Central memory CD4-positive, alpha-beta T cell (primary cell): ENCODE measurements around the gene FAM222B.
"Not testable (repeated sequence)": the region's sequence is repeated elsewhere in the genome, so short reads cannot be mapped to it uniquely, and the experiment has no call there.

Experiments used
- DNase-seq: peaks from one replicate; pipeline ENCODE4 v3.0.0; 2022

The FAM222B gene

DNA sequence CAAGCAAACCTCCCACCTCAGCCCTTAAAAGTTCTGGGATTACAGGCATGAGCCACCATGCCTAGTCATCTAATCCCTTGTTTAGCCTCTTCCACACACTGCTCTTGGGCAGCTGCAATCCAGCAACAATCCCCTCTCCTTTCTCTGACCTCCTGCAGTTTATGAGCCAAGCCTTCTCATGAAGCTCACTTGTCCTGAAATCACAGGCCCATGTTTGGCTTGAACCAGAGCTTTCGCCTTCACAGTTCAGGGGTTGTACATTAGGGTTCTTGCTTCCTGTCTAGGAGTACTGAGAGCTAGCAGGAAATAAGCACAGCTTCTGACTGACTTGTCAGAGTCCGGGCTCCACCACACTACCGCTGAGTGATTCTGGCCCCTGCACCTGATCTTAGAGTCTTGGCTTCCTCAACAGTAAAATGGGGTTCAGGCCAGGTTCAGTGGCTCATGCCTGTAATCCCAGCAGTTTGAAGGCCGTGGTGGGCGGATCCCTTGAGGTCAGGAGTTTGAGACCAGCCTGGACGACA is 28.5 kb upstream of the FAM222B start:
- peak; percentile 29 for DNase-seq

DNA sequence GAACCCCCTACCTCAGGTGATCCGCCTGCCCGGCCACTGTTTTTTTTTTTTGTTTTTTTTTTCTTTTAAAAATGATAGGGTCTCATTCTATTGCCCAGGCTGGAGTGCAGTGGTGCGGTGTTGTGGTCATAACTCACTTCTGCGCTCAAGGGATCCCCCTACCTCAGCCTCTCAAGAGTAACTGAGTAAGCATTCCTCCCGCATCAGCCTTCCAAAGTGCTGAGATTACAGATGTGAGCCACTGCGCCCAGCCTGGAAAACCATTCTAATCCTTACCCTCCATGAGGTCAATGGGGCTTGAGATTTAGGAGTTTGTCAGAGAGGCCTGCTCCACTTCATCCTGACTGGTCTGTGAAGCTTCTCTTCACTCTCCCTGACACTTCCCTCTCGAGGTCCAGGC is 24.7 kb upstream of the FAM222B start:
- DNase-seq, result no peak

DNA sequence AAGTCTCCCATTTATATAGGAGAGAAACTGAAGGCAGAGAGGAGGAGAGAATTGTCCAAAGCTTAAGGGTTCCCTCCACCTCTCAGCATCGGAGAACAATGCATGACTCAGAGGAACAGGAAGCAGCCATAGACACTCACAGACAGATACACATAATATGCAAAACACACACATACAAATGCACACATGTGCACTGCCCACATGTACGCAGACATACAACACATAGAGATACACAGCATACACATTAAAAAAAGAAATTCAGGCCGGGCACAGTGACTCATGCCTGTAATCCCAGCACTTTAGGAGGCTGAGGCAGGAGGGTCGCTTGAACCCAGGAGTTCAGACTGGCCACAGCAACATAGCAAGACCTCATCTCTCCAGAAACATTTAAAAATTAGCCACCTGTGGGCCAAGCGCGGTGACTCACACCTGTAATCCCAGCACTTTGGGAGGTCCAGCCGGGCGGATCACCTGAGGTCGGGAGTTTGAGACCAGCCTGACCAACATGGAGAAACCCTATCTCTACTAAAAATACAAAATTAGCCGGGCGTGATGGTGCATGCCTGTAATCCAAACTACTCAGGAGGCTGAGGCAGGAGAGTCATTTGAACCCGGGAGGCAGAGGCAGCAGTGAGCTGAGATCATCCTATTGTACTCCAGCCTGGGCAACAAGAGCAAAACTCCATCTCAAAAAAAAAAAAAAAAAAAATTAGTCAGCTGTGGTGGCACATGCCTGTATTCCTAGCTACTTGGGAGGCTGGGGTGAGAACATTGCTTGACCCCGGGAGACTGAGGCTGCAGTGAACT is 23.6 kb upstream of the FAM222B start:
- DNase-seq, result no peak

DNA sequence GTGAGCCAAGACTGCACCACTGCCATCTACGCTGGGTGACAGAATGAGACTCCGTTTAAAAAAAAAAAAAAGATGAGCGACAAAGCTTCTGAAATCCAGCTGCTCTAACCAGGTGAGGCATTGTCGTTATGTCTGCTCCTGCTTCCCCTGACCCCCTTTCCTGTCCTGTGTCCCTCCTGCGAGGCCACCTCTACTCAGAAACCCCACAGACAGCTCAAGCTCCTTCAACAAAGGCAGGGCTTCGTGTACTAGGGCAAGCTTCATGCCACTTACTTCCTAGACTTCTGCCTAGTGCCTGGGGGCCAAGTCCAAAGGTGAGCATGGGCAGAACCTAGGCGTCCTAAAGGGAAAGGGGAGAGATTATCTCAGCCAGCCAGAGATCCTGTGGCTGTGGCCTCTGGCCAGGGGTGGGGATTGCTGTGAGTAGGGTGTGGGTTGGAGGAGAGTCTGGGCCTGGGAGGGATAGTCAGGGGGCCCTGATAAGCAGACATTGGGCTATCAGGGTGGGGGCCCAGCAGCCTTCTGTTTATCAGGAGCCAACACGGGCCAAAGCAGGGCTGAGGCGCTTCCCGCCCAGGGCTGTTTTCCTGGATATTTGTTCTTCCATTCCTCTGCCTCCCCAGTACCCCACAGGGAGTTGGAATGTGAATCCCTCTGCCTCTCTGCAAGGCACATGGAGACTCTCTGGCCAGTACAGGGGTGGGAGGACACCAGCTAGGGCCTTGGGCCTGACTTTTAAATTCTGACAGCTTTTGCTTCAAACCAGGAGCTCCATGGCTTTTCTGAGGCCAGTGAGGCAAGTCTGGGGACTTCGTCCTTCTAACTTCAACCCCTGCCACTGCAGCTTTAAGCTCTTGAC is 22.6 kb upstream of the FAM222B start:
- no peak for DNase-seq

DNA sequence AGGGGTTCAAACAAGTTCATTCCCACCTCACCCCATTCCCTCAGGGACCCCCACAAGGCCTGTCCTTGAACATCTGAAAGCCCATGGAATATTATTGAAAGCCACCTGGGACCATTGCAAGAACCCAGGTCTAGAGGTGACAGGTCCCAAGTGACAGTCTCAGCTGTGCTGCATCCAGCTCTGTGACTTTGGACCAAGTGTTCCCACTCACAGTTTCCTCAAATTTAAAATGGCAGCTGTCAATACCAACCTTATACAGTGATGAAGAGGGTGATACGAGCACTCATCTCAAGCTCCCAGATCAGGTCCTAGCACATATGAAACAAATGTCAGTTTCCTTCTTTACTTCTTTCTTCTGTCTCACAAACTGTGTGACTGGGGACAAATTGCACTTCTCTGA is 21.4 kb upstream of the FAM222B start:
- no peak for DNase-seq

DNA sequence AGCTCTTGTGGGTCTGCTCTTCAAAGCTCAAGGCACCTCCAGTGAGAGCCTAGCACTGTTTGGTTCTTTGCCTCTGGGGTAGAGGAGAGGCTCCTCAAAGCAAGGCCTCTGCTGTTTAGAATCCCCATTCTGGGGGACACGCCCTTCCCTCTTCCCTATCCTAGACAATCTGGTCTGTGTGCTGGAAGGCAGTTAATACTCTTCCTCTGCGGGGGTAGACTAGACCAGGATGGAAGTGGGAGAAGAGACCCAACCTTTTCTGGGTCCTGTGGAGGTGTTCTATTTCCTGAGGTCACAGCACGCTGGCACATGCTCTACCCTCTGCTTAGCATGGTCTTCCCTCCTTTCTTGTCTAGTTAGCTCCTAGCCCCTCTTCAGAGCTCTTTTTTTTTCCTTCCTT is 20.0 kb upstream of the FAM222B start:
- no peak for DNase-seq

DNA sequence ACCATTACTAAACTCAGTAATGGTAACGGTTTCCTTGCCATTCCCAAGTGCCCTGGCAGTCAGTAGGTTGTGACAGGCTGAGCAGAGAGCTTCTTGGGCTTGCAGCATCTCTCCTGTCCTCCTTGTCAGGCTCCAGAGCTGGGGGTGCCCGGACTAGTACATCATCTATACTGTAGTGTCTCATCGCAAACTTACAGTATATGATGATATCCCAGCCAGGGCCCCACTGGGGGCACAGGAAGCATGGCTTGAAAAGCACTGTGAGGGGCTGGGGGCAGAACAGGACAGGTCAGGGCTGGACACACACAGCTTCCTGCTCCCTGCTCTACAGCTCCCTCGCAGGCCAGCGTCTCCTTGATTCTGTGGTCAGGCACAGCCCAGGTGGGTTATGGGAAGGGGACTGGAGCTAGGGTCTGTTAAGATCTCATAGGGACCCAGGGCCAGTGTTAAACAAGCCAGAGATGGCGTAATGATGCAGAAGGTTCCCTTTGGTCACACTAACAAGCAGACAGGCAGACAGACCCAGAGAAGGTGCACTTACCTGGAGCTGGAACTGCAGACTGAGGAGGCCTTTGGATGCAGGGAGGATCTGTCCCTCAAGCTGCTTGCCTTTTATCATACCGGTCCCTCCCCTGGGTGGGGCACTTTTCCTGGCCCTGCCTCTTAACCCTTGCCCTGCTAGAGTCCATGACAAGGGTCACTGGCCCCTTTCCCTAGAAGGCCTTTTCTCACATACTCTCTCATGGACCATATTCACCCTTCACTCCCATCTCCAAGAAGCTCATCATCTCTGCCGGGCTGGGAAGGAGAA is 19.0 kb upstream of the FAM222B start:
- no peak for DNase-seq

DNA sequence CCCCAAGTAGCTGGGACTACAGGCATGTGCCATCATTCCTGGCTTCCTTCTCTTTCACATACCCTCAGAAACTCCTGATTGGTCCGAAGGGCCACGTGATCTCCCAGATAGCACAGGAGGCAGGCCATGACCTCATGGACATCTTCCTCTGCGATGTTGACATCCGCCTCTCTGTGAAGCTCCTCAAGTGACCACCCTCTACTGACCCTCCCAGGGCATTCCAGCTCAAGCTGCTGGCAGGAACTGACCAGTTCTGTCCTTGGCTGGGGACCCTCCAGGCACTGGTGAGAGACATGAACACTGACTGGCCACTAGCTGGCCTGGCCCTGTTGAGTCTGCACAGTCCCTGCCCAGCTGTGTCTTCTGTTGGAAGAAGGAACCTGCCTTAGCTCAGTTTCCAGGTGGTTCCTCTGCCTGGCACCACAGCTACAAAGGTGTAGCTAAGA is 17.8 kb upstream of the FAM222B start:
- no peak for DNase-seq

DNA sequence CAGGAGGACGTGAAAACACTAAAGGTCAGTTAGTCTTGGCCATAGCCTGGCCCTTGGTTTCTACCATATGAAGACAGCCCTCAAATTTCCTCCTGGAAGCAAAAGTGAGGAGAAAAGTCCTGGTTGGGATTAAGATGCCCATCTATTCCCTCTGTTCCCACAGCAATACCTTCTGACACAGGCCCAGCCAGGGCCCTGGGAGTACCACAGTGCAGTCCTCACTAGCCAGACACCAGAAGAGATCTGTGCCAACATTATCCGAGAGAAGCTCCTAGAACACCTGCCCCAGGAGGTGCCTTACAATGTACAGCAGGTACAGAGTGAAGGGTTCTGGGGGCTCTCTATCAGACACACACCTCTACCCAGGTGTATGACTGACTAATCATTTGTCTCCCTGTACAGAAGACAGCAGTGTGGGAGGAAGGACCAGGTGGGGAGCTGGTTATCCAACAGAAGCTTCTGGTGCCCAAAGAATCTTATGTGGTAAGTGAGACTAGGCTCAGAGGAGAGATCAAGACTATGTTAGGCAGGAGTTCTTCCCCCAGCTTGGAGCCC is 16.3 kb upstream of the FAM222B start:
- DNase-seq, result no peak

DNA sequence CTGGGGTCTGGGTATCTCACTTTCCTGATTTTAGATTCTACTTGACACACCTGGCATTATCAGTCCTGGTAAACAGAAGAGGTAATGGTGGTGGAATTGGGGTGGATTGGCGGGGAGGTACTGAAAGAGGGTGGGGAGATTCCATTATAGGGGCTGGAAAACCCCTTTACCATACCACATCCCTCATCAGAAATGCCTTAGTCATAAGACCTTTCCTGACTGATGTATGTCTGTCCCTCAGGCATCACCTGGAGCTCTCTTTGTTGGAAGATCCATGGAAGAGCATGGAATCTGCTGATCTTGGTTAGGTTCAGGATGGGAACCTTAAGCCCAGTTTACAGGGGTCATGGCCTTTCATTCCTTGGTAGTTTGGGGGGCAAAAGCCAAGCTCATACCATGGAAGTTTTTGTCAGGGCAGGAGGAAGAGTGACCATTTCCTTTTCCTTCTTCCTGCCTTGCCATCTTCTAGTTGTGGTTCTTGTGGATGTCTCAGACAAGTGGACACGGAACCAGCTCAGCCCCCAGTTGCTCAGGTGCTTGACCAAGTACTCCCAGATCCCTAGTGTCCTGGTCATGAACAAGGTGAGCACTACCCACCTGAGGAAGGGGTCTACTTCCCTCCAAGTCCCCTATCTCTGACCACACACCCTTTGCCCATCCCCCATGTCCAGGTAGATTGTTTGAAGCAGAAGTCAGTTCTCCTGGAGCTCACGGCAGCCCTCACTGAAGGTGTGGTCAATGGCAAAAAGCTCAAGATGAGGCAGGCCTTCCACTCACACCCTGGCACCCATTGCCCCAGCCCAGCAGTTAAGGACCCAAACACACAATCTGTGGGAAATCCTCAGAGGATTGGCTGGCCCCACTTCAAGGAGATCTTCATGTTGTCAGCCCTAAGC is 15.6 kb upstream of the FAM222B start:
- DNase-seq, result no peak

DNA sequence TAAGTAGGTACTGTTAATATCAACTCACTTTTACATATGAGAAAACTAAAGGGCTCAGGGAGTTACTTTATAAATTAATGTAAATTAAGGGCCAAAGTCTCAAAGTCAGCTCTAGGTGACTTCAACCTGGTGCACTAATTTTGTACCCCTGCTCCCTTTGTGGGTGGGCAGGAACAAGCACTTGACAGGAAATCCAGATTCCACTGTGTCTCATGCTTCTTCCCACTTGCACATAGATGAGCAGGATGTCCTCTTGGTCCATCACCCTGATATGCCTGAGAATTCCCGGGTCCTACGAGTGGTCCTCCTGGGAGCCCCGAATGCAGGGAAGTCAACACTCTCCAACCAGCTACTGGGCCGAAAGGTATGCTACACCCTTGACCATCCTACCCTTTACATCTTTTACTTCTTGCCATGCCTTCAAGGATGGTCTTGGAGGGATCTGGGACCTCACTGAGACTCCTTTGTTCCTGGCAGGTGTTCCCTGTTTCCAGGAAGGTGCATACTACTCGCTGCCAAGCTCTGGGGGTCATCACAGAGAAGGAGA is 13.5 kb upstream of the FAM222B start:
- DNase-seq, result no peak

DNA sequence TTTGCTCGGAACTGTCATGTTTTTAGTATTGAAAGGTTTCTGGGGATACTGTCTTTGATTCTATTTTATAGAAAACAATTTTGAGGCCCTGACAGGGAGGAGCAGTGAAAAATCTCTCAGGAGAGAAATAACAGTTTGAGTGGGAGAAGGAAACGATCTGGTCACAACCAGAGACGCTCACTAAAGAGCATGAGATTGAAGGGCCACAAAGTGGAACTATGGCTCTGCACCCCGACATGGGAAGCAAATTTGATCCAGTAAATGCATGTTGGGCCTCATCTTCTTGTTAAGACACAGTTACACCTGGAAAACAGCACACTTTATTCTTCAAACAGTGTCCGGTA is 12.7 kb upstream of the FAM222B start:
- no peak for DNase-seq

DNA sequence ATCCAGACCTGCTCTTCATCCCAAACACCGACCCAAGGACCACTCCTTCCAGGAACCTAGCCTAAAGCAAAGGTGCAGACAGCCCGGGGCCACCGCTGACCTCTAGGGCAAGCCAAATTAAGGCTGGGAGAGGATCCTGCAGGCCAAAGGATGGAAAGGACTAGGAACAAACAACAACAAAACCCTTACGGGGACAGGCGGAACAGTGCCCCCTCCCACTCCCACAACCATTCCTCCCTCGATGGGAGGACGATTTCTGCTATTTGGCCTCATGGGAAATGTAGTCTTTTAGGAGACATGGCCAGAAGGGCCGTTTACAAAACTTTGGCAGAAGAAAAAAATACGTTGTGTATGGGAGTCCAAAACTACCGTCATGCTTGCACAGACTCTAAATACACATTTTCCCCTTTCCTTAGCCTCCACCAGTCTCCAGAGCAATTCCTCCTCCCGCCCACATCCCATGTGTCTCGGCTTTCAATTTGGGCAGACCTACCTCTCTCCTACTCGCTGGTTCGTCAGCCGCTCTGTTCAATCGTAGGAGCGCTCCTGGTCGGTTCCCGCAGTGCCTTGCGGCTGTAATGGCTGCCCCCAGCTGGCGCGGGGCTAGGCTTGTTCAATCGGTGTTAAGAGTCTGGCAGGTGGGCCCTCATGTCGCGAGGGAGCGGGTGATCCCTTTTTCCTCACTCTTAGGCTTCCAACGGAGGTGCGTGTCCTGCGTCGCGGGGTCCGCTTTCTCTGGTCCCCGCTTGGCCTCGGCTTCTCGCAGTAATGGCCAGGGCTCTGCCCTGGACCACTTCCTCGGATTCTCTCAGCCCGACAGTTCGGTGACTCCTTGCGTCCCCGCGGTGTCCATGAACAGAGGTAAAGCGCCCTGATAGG is 12.1 kb upstream of the FAM222B start, which contains the start of gene ERAL1:
Gene ERAL1, plus strand, starts transcription at position 560 of the 879 bp plus-strand sequence. Its CDS starts 19 bp downstream, at position 579.
- peak; percentile 84 for DNase-seq

DNA sequence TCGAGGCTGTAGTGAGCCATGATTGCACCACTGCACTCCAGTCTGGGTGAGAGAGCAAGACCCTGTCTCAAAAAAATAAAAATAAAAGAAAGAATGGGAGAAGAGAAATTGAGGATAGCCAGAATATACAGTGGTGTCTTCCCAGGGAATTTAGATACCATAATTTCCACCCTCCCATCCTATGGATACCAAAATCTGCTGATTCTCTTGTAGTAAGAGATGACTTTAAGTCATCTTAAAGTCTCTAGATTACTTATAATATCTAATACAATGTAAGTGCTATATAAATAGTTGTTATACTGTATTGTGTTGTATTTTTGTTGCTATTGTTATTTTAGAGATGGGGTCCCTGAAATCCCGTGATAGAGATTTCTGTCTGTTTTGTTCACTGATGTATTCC is 10.7 kb upstream of the FAM222B start:
- no peak for DNase-seq

DNA sequence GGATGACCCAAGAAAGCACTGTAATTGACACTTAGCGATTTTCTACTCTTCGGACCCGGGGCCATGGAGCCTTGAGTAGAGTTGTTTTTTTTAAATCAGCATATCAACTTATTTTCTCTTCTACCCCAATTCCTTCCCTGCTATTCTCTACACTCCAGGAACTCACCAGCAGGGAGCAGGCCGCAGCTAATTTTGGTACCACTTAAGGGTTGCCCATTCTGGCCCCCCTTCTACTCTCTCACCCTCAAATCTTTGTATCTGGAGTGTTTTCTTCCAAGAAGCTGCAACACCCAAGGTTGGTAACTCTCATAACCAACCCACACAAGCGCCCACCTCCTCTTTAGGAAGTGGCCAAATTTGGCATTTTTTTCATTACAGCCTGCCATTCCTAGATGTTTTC is 6.7 kb upstream of the FAM222B start:
- no peak for DNase-seq

DNA sequence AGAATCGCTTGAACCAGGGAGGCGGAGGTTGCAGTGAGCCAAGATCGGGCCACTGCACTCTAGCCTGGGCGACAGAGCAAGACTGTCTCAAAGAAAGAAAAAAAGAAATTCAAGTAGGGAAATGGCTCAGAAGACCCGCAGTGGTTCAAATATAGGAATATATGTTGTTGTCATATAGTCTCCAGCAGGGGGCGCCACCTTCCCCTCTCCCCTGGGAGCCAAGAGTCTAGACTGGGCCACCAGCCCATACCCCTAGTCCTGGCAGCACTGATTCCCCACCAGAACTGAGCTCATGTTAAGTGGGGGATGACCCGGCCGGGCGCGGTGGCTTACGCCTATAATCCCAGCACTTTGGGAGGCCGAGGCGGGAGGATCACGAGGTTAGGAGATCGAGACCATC is 6.1 kb upstream of the FAM222B start:
- DNase-seq, result peak; percentile 36

DNA sequence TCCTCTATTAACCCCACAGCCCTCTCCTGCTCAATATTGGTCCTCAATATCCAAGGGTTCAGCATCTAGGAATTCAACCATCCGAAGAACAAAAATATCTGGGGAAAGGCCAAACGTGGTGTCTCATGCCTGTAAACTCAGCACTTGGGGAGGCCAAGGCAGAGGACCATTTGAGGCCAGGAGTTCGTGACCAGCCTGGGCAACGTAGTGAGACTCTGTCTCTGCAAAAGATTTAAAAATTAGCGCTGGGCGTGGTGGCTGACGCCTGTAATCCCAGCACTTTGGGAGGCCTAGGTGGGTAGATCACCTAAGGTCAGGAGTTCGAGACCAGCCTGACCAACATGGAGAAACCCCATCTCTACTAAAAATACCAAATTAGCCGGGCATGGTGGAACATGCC is 4.1 kb upstream of the FAM222B start:
- not testable (repeated sequence) for DNase-seq

DNA sequence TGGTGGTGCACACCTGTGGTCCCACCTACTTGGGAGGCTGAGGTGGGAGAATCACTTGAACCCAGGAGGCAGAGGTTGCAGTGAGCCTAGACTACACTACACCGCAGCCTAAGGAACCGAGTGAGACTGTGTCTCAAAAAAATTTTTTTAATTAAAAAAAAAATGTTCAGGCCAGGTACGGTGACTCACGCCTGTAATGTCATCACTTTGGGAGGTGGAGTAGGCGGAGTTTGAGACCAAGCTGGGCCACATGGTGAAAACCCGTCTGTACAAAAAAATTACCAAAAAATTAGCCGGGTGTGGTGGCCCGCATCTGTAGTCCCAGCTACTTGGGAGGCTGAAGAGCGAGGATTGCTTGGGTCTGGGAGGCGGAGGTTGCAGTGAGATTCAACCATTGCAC is 3.6 kb upstream of the FAM222B start:
- DNase-seq, result no peak

DNA sequence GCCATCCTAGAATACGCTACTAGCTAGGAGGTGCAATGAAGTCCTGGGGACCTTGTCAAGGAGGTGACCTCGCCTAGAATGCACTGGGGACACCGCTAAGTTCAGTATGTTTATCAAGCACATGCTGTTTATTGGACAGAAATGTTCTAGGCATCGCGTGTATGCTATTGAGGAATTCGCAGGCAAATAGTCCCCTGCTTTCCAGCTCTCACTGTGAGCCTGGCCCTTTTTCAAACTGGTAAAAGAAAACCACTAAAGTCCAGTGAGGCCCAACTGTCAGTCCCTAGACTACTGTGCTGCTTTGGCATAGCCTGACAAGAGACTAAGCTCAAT is 1.2 kb upstream of the FAM222B start:
- DNase-seq, result no peak

DNA sequence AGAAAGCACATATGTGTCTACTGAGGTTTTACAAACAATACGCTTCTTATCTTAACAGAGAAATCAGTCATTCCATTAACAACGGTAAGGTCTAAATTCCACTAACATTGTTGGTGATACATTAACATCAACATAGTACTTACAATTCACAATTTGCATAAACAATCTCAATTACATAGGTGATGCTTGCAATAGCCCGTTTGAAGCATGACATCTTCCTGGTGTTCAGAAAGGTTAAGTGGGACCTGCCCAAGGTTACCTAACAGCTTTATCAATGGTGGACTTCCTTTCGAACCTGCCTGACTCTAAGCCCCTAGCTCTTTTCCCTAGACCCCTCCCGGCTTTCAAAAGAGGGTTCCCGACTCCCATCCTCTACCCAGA is 699 bp downstream of the FAM222B start:
- DNase-seq, result no peak
